HUDEP-2 (cell line): ENCODE results near the gene AMMECR1.
"Not testable (repeated sequence)": the region's sequence is repeated elsewhere in the genome, so short reads cannot be mapped to it uniquely, and the experiment has no call there.

Experiments
- DNase-seq, 76 experiments: peaks; one replicate each; lab custom pipeline; 2025; ENCODE audit not compliant: unreplicated experiment in 76 of 76; lab: John Stamatoyannopoulos, UW

The AMMECR1 gene

GRCh38 chrX:110317820-110318663 is at the start of gene AMMECR1:
AMMECR1 (minus strand) TSS chrX:110318085; CDS start chrX:110318071, 14 bp downstream.
- peak in 75 of 76 experiments; percentile 7 to 80 (median 66) for DNase-seq

- peak in 38 of 76 experiments; percentile 0 to 79 (median 30) for DNase-seq
Measured at GRCh38 chrX:110363244-110363643, 45.4 kb upstream of the AMMECR1 start.

- no peak for DNase-seq
Measured at GRCh38 chrX:110359273-110359672, 41.4 kb upstream of the AMMECR1 start.

GRCh38 chrX:110358548-110358947 is 40.7 kb upstream of the AMMECR1 start, which contains the start of gene RTL9:
RTL9 (plus strand) TSS chrX:110358848; CDS start chrX:110450618, 91,770 bp downstream.
- no peak for DNase-seq

DNA sequence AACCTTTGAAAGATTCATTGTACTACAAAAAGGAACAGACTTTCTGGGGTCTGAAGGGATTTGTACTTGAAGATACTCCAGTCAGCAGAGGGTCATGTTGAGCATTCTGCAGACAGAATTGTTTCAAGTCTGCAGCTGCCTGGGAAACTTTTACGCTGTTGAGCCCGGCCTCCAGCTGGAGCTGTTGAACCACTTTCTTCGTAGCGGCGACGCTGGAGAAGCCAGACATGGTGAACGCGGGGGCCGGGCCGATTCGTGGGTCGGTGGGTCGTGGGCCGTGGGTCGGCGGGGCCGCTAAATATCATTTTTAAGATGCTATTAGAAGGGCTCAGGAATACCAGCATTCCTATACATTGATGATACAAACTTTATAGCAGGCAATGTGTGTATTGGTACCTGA is 28.8 kb upstream of the AMMECR1 start:
- DNase-seq = peak in 1 of 76 experiments; percentile 0

DNA sequence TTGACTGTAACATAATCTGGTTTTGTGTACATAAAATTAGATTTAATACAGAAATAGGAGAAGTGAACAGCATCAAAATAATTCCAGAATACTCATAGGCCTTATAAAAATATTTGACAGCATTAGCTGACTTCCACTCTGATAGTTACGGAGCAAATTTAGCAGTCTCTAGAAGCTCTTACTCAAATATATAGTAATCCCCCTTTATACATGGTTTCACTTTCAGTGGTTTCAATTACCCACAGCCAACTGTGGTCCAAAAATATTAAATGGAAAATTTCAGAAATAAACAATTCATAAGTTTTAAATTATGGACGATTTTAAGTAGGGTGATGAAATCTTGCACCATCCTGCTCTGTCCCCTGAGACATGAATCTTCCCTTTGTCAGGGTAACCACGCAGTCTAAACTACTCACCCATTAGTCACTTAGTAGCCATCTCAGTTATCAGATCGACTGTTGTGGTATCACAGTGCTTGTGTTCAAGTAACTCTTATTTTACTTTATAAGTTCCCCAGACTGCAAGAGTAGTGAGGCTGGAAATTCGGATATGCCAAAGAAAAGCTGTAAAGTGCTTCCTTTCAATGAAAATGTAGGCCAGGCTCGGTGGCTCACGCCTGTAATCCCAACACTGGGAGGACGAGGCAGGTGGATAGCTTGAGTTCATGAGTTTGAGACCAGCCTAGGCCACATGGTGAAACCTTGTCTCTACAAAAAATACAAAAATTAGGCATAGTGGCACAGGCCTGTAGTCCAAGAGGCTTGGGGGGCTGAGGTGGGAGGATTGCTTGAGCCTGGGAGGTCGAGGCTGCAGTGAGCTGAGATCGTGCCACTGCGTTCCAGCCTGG is 23.5 kb upstream of the AMMECR1 start:
- peak in 20 of 76 experiments; percentile 0 to 47 (median 14) for DNase-seq

DNA sequence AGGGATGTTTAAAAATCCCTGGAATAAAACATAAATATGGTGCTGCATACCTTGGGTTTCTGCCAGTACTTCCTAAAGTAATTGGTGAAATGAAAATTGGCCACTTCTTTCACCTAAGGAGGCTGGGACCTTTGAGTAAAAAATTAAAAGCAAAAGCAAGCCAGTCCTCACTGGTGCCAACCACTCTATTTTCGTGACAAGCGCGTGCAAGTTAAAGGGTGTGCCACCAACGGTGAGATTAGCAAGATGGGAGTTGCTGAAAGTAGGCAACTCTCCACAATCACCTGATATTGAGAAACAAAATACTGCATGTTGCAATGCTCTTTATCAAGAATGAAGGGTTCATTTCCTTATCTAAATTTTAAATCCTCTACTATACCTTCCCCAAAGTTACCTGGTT is 21.1 kb upstream of the AMMECR1 start:
- peak in 73 of 76 experiments; percentile 7 to 90 (median 57) for DNase-seq

GRCh38 chrX:110333458-110333857 is 15.6 kb upstream of the AMMECR1 start:
- not testable (repeated sequence) for DNase-seq

DNA sequence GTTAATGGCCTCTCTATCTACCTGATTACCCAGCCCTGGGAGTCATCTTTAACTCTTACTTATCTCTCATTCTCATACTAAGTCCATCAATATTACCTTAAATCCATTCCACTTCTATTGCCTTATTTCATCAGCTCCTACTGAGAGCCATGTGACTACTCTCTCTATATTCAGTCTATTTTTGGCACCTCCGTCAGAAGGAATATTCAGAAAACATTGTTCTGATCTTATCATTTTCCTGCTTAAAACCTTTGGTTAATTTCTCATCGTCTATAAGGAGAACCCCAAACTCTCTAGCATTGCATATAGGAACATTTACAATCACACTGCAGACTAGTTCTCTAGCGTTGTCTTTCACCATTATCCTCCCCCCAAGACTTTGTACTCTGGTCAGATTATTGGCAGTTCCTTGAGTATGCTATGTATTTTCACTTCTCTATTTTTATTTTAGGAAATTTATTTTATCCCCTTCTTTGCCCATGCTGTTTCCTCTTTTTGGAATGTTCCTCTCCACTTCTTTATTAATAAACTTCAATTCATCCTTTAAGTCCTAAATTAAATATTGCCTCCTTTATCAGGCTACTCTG is 13.7 kb upstream of the AMMECR1 start:
- no peak for DNase-seq

DNA sequence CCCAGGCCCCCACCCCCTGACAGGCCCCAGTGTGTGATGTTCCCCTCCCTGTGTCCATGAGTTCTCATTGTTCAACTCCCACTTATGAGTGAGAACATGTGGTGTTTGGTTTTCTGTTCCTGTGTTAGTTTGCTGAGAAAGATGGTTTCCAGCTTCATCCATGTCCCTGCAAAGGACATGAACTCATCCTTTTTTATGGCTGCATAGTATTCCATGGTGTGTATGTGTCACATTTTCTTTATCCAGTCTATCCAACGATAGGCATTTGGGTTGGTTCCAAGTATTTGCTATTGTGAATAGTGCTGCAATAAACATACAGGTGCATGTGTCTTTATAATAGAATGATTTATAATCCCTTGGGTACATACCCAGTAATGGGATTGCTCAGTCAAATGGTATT is 10.7 kb upstream of the AMMECR1 start:
- DNase-seq = not testable (repeated sequence)

DNA sequence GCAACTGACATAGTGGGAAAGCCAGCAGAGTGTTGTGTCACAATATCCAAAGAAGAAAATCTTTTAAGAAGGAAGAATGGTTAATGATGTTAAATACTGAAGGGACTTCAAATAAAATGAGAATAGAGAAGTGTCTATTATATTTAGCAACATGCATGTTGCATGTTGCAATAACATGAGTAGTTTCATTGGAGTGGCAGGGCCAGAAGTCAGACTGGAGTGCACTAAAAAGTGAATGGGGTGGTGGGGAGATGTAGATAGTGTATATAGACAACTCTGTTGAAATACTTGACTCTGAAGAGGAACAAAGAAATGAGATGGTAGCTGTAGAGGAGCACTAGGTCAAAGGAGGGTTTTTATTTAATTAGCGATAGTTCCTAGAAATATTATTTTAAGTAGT is 9.5 kb upstream of the AMMECR1 start:
- DNase-seq = no peak

DNA sequence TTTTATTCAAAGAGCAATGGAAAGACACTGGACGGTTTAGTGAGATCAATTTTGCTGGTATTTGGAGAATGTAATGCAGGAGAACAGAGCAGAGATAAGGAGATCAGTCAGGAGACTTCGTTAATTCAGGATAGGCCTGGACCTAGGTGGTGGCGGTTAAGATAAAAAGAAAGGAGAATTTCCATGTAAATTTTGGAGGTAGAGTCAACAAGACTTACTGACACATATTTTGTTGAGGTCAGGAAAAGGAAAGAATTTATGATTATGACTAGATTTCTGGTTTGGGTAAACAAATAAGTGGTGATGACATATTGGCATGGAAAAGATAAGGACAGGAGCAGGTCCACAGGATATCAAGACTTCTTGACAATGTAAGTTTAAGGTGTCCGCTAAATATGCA is 8.8 kb upstream of the AMMECR1 start:
- no peak for DNase-seq

DNA sequence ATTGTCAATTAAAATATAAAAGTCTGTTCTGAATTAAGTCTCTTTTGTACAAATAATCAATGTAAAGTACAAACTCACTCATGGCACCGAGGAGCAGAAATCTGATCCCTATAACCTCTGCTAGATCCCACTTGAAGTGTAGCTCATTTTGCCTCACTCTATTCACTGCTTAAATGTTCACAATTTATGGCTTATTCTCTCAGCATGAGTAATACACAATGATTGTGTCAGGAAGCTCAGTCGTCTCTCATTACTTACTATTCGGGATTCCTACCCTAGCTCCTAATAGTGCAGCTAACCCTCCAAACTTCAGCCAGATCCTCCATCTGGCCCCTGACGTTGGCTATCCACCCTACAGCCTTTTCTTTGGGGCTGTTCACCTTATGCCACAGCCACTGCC is 4.7 kb upstream of the AMMECR1 start:
- no peak for DNase-seq

DNA sequence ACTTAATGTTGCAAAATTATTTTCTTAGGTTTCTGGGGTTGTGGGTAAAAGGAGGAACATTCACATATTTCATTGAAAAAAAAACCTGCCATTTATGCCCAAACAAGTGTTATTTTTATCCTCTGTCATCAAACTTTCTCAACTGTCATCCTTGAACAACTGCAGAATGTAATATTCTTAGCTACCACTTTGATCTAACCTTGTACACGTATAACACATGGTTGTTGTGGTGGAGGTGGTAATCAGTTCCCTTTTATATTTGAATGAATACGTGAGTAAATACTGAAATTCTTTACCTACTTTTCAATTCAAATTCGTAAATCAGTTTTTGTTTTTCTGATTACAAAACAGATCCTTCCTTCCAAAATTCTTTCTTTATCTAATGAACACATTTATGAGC is 3.8 kb upstream of the AMMECR1 start:
- DNase-seq = no peak

DNA sequence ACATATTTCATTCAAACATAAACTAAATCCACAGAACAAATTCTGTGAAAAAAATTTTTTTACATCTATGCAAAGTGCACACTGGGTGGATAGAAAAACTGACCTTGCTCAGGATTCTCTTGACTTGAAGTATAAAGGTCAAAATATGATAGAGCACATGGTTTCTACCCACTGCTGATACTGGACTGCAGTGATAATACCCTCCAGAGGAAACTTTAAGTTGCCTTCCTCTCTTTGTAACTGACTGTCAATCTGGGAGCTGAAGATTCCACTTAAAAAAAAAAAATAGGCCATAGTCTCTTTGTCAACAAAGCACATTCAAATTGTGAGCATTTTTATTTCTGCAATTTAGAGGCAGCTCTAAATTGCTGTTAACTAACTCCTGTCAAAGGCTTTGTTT is 3.2 kb upstream of the AMMECR1 start:
- peak in 35 of 76 experiments; percentile 1 to 78 (median 31) for DNase-seq

- peak in 13 of 76 experiments; percentile 0 to 68 (median 22) for DNase-seq
Measured at GRCh38 chrX:110320381-110320987, 2.6 kb upstream of the AMMECR1 start.

DNA sequence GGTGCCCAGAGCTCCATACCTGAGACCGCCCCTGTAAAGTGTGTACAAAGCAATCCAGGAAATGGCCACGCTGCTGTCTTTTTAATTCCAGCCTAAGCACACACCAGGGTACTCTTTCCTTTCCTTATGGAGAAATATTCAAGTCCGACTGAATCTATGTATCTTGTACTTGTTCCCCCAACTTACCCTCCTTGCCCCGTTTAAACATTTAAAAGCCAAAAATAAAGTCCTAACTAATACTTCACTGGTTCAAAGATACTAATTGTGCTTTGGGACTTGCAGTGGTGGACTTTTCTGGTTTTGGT is 731 bp upstream of the AMMECR1 start:
- DNase-seq = peak in 11 of 76 experiments; percentile 0 to 37 (median 7)

GRCh38 chrX:110317061-110317819 is 645 bp downstream of the AMMECR1 start:
- peak in 41 of 76 experiments; percentile 1 to 50 (median 20) for DNase-seq

GRCh38 chrX:110316351-110317060 is 1.4 kb downstream of the AMMECR1 start:
- peak in 5 of 76 experiments; percentile 11 to 46 (median 15) for DNase-seq
